NT2/D1 (cell line): ENCODE measurements around the gene GIGYF1.
A peak's percentile ranks its signal among the peaks of the same experiment; 100 is the strongest.
"Not testable (repeated sequence)": the region's sequence is repeated elsewhere in the genome, so short reads cannot be mapped to it uniquely, and the experiment has no call there.

ENCODE experiments used
- DNase-seq: peaks from one replicate; pipeline ENCODE4 v3.0.0-alpha.2; 2011; ENCODE audit warnings: low read depth, low spot score
- H3K27me3 ChIP-seq: 2 replicates; pipeline ENCODE4 v1.6.0; 2011; ENCODE audit warnings: mild to moderate bottlenecking; ENCODE audit not compliant: insufficient read length, insufficient read depth
- H3K36me3 ChIP-seq: 2 replicates; pipeline ENCODE4 v1.6.1; 2011; ENCODE audit warnings: mild to moderate bottlenecking, low read length, mixed read lengths; ENCODE audit not compliant: insufficient read depth, insufficient read length
- H3K4me1 ChIP-seq: 2 replicates; pipeline ENCODE4 v1.5.1; 2011; ENCODE audit not compliant: insufficient read depth, insufficient read length
- H3K4me3 ChIP-seq: 2 replicates; pipeline ENCODE4 v1.5.1; 2011; ENCODE audit warnings: low read depth; ENCODE audit not compliant: insufficient read length
- H3K9ac ChIP-seq: 2 replicates; pipeline ENCODE4 v1.6.0; 2011; ENCODE audit warnings: low read depth; ENCODE audit not compliant: insufficient read length
- H3K9me3 ChIP-seq: 2 replicates; pipeline ENCODE4 v1.5.1; 2011; ENCODE audit warnings: mild to moderate bottlenecking, low read length; ENCODE audit not compliant: insufficient read depth
- SUZ12 ChIP-seq: IDR thresholded peaks from 2 replicates; pipeline ENCODE4 v1.6.1; 2011; ENCODE audit not compliant: insufficient read length, insufficient read depth; ENCODE audit errors: extremely low read depth
- YY1 ChIP-seq: IDR thresholded peaks from 2 replicates; pipeline ENCODE4 v1.6.1; 2011; ENCODE audit not compliant: insufficient read length, insufficient read depth
- ZNF274 ChIP-seq: IDR thresholded peaks from 2 replicates; pipeline ENCODE4 v1.6.1; 2011; ENCODE audit warnings: mild to moderate bottlenecking, low read depth, low read length

GIGYF1 gene

GRCh38 chr7:100719523-100720278, 25.7 kb upstream of the GIGYF1 start:
- Histone ChIP-seq H3K36me3 (no peaks in the 10 kb centered on the region), H3K9me3 (no peaks in the 10 kb centered on the region; the same call in 1 of the 2 replicates), H3K4me3 (peak overlapping the region; percentile 39), H3K4me1 (peaks cover 4% of the 10 kb centered on the region), H3K27me3 (peaks cover 41% of the 10 kb centered on the region), H3K9ac (peak overlapping the region; percentile 59)
- TF ChIP-seq YY1 (no peak), ZNF274 (no peak), SUZ12 (no peak)
- DNase-seq, result no peak

- H3K9ac ChIP-seq, H3K4me1 ChIP-seq, H3K36me3 ChIP-seq, DNase-seq, H3K9me3 ChIP-seq, H3K4me3 ChIP-seq: not testable (repeated sequence)
- H3K27me3 ChIP-seq, result peaks cover 27% of the 10 kb centered on the region
Measured at GRCh38 chr7:100717073-100717472, 23.0 kb upstream of the GIGYF1 start.

GRCh38 chr7:100714725-100715124, 20.7 kb upstream of the GIGYF1 start:
- H3K9ac ChIP-seq, result no peak overlapping the region
- no peaks in the 10 kb centered on the region; the same call in 1 of the 2 replicates for H3K9me3 ChIP-seq
- peaks cover 4% of the 10 kb centered on the region for H3K27me3 ChIP-seq
- H3K4me1 ChIP-seq, result no peaks in the 10 kb centered on the region
- DNase-seq, result no peak
- no peaks in the 10 kb centered on the region for H3K36me3 ChIP-seq
- TF ChIP-seq YY1 (no peak), ZNF274 (no peak), SUZ12 (no peak)
- H3K4me3 ChIP-seq, result no peak overlapping the region

GRCh38 chr7:100711369-100711768, 17.3 kb upstream of the GIGYF1 start:
- DNase-seq, result no peak
- Histone ChIP-seq H3K9me3 (no peaks in the 10 kb centered on the region), H3K36me3 (peaks cover 24% of the 10 kb centered on the region), H3K27me3 (no peaks in the 10 kb centered on the region), H3K4me1 (peaks cover 5% of the 10 kb centered on the region), H3K9ac (peak overlapping the region; percentile 2), H3K4me3 (no peak overlapping the region)
- TF ChIP-seq ZNF274, result no peak
- no peak for TF ChIP-seq YY1
- no peak for TF ChIP-seq SUZ12

GRCh38 chr7:100710452-100710851, 16.4 kb upstream of the GIGYF1 start:
- H3K4me3 ChIP-seq, result no peak overlapping the region
- no peak for TF ChIP-seq ZNF274
- no peak for TF ChIP-seq SUZ12
- no peak for TF ChIP-seq YY1
- H3K27me3 ChIP-seq, result no peaks in the 10 kb centered on the region
- H3K36me3 ChIP-seq, result peaks cover 24% of the 10 kb centered on the region
- no peaks in the 10 kb centered on the region for H3K9me3 ChIP-seq
- peaks cover 5% of the 10 kb centered on the region for H3K4me1 ChIP-seq
- no peak overlapping the region for H3K9ac ChIP-seq
- DNase-seq, result no peak

- Histone ChIP-seq H3K36me3 (peaks cover 24% of the 10 kb centered on the region), H3K4me3 (no peak overlapping the region), H3K9me3 (no peaks in the 10 kb centered on the region), H3K4me1 (peaks cover 5% of the 10 kb centered on the region), H3K9ac (no peak overlapping the region), H3K27me3 (no peaks in the 10 kb centered on the region)
- DNase-seq, result no peak
- no peak for TF ChIP-seq YY1
- TF ChIP-seq SUZ12, result no peak
- TF ChIP-seq ZNF274, result no peak
Measured at GRCh38 chr7:100708395-100708794, 14.3 kb upstream of the GIGYF1 start.

GRCh38 chr7:100706672-100707311, 12.7 kb upstream of the GIGYF1 start:
- Histone ChIP-seq H3K9ac (peak overlapping the region; percentile 96), H3K9me3 (no peaks in the 10 kb centered on the region), H3K36me3 (peaks cover 24% of the 10 kb centered on the region), H3K4me1 (peaks cover 5% of the 10 kb centered on the region), H3K27me3 (no peaks in the 10 kb centered on the region), H3K4me3 (peak overlapping the region; percentile 87)
- DNase-seq, result no peak
- no peak for TF ChIP-seq SUZ12
- TF ChIP-seq ZNF274, result no peak
- TF ChIP-seq YY1, result no peak
